NK-92 (cell line): ENCODE measurements around the gene FRMPD4.

ENCODE experiments used
- DNase-seq: peaks from one replicate; lab custom pipeline; 2025; ENCODE audit not compliant: unreplicated experiment; lab: John Stamatoyannopoulos, UW

Gene FRMPD4

GRCh38 chrX:12611471-12611870 lies 473.2 kb downstream of the FRMPD4 start:
- DNase-seq, result no peak

GRCh38 chrX:12614266-12614665 lies 476.0 kb downstream of the FRMPD4 start:
- DNase-seq, result no peak

- no peak for DNase-seq
These were observed 476.8 kb downstream of the FRMPD4 start for GRCh38 chrX:12615061-12615460.

GRCh38 chrX:12617241-12617640 lies 479.0 kb downstream of the FRMPD4 start:
- no peak for DNase-seq

- DNase-seq, result no peak
These were observed 509.0 kb downstream of the FRMPD4 start for GRCh38 chrX:12647230-12647629.

GRCh38 chrX:12648995-12649394 lies 510.7 kb downstream of the FRMPD4 start:
- DNase-seq, result no peak

GRCh38 chrX:12657433-12657832 lies 519.2 kb downstream of the FRMPD4 start:
- DNase-seq, result no peak

GRCh38 chrX:12657881-12658280 lies 519.6 kb downstream of the FRMPD4 start:
- DNase-seq, result no peak

GRCh38 chrX:12661464-12661863 lies 523.2 kb downstream of the FRMPD4 start:
- no peak for DNase-seq

GRCh38 chrX:12672367-12673106 lies 534.3 kb downstream of the FRMPD4 start:
- no peak for DNase-seq

- no peak for DNase-seq
These were observed 535.2 kb downstream of the FRMPD4 start for GRCh38 chrX:12673487-12673886.

- no peak for DNase-seq
These were observed 541.2 kb downstream of the FRMPD4 start for GRCh38 chrX:12679522-12679921.

- no peak for DNase-seq
These were observed 542.8 kb downstream of the FRMPD4 start for GRCh38 chrX:12681047-12681446.

- DNase-seq, result no peak
These were observed 547.3 kb downstream of the FRMPD4 start for GRCh38 chrX:12685541-12685940.

GRCh38 chrX:12686331-12686730 lies 548.1 kb downstream of the FRMPD4 start:
- DNase-seq, result no peak

- no peak for DNase-seq
These were observed 552.4 kb downstream of the FRMPD4 start for GRCh38 chrX:12690646-12691045.

- DNase-seq, result no peak
These were observed 555.5 kb downstream of the FRMPD4 start for GRCh38 chrX:12693754-12694153.

- DNase-seq, result no peak
These were observed 562.5 kb downstream of the FRMPD4 start for GRCh38 chrX:12700745-12701144.

- no peak for DNase-seq
These were observed 563.4 kb downstream of the FRMPD4 start for GRCh38 chrX:12701628-12702027.

GRCh38 chrX:12702509-12703091 lies 564.3 kb downstream of the FRMPD4 start:
- DNase-seq, result no peak

GRCh38 chrX:12704706-12705105 lies 566.4 kb downstream of the FRMPD4 start:
- no peak for DNase-seq

GRCh38 chrX:12709047-12709446 lies 570.8 kb downstream of the FRMPD4 start:
- no peak for DNase-seq
